ENCODE data around the gene HRG. TPM values are rescaled to one million over a fixed set of nuclear protein-coding genes. Genes with fewer than 3 reads are reported as not detected.

The HRG gene
- total RNA-seq, 2 experiments from 2014 or later, result not detected

GRCh38 chr3:186642014-186642413 lies 23.8 kb upstream of the HRG start:
- CTCF ChIA-PET, result interaction anchor here (1.3 to 1.5 kb wide), 2 partner anchors 25 to 27 kb away, joined by 5 read pairs; no protein-coding TSS in a partner anchor
- Mint-ChIP-seq H3K27ac (no peak overlapping the region), H3K27me3 (peaks cover 27% of the 10 kb centered on the region), H3K4me3 (no peak overlapping the region), H3K36me3 (ENCODE audit: low read depth) (no peaks in the 10 kb centered on the region), H3K9me3 (no peaks in the 10 kb centered on the region), H3K4me1 (no peaks in the 10 kb centered on the region)
- POLR2A ChIA-PET, result no interaction called here
- DNase-seq, result no peak

GRCh38 chr3:186643493-186643892 lies 22.3 kb upstream of the HRG start:
- no peaks in the 10 kb centered on the region for H3K9me3 Mint-ChIP-seq
- POLR2A ChIA-PET, result no interaction called here
- H3K36me3 Mint-ChIP-seq (ENCODE audit: low read depth), result no peaks in the 10 kb centered on the region
- CTCF ChIA-PET, result interaction anchor here (0.6 to 0.8 kb wide), 3 partner anchors 9 to 122 kb away, joined by 3 to 4 read pairs (median 3); no protein-coding TSS in a partner anchor
- DNase-seq, result no peak
- H3K4me3 Mint-ChIP-seq, result no peak overlapping the region
- peaks cover 31% of the 10 kb centered on the region for H3K27me3 Mint-ChIP-seq
- H3K4me1 Mint-ChIP-seq, result no peaks in the 10 kb centered on the region
- no peak overlapping the region for H3K27ac Mint-ChIP-seq

GRCh38 chr3:186644683-186645082 lies 21.1 kb upstream of the HRG start:
- POLR2A ChIA-PET, result no interaction called here
- no peak for DNase-seq
- Mint-ChIP-seq H3K4me1 (no peaks in the 10 kb centered on the region), H3K9me3 (no peaks in the 10 kb centered on the region), H3K4me3 (no peak overlapping the region), H3K36me3 (ENCODE audit: low read depth) (no peaks in the 10 kb centered on the region), H3K27ac (no peak overlapping the region), H3K27me3 (peaks cover 31% of the 10 kb centered on the region)
- CTCF ChIA-PET, result interaction anchor here (1.2 kb wide), 1 partner anchor 28 kb away, joined by 3 read pairs; no protein-coding TSS in a partner anchor

- no peaks in the 10 kb centered on the region for H3K4me1 Mint-ChIP-seq
Observed at GRCh38 chr3:186646106-186646505, 19.7 kb upstream of the HRG start.

GRCh38 chr3:186646841-186647240 lies 19.0 kb upstream of the HRG start:
- ChIA-PET POLR2A (no interaction called here), CTCF (no interaction called here)
- no peak overlapping the region for H3K4me3 Mint-ChIP-seq
- no peak for DNase-seq
- no peaks in the 10 kb centered on the region for H3K9me3 Mint-ChIP-seq
- peaks cover 27% of the 10 kb centered on the region for H3K27me3 Mint-ChIP-seq
- no peaks in the 10 kb centered on the region for H3K36me3 Mint-ChIP-seq (ENCODE audit: low read depth)
- H3K27ac Mint-ChIP-seq, result no peak overlapping the region
- no peaks in the 10 kb centered on the region for H3K4me1 Mint-ChIP-seq

More at GRCh38 chr3:186646106-186646505, 19.7 kb upstream of the HRG start:
- H3K27ac Mint-ChIP-seq, result no peak overlapping the region
- CTCF ChIA-PET, result no interaction called here
- POLR2A ChIA-PET, result no interaction called here
- H3K27me3 Mint-ChIP-seq, result peaks cover 29% of the 10 kb centered on the region
- H3K9me3 Mint-ChIP-seq, result no peaks in the 10 kb centered on the region
- H3K4me3 Mint-ChIP-seq, result no peak overlapping the region
- no peak for DNase-seq
- H3K36me3 Mint-ChIP-seq (ENCODE audit: low read depth), result no peaks in the 10 kb centered on the region

- no peak for DNase-seq
- Mint-ChIP-seq H3K4me3 (no peak overlapping the region), H3K36me3 (ENCODE audit: low read depth) (no peaks in the 10 kb centered on the region), H3K4me1 (no peaks in the 10 kb centered on the region), H3K27me3 (peaks cover 16% of the 10 kb centered on the region), H3K9me3 (no peaks in the 10 kb centered on the region), H3K27ac (no peak overlapping the region)
- ChIA-PET CTCF (interaction anchor here (1.1 to 1.8 kb wide), 2 partner anchors 15 to 32 kb away, joined by 3 to 4 read pairs; no protein-coding TSS in a partner anchor), POLR2A (no interaction called here)
Observed at GRCh38 chr3:186648851-186649250, 17.0 kb upstream of the HRG start.

- Mint-ChIP-seq H3K9me3 (no peaks in the 10 kb centered on the region), H3K4me3 (no peak overlapping the region), H3K36me3 (ENCODE audit: low read depth) (no peaks in the 10 kb centered on the region), H3K27ac (no peak overlapping the region), H3K27me3 (peaks cover 25% of the 10 kb centered on the region), H3K4me1 (no peaks in the 10 kb centered on the region)
- DNase-seq, result no peak
- ChIA-PET POLR2A (no interaction called here), CTCF (interaction anchor here (1.9 kb wide), 1 partner anchor 8 kb away, joined by 4 read pairs; no protein-coding TSS in a partner anchor)
Observed at GRCh38 chr3:186651678-186652215, 14.1 kb upstream of the HRG start.

- Mint-ChIP-seq H3K27ac (no peak overlapping the region), H3K4me3 (no peak overlapping the region), H3K4me1 (no peaks in the 10 kb centered on the region), H3K27me3 (peaks cover 32% of the 10 kb centered on the region), H3K9me3 (no peaks in the 10 kb centered on the region), H3K36me3 (ENCODE audit: low read depth) (no peaks in the 10 kb centered on the region)
- POLR2A ChIA-PET, result no interaction called here
- CTCF ChIA-PET, result interaction anchor here (1.9 kb wide), 1 partner anchor 10 kb away, joined by 4 read pairs; no protein-coding TSS in a partner anchor
- no peak for DNase-seq
Observed at GRCh38 chr3:186653080-186653707, 12.6 kb upstream of the HRG start.

GRCh38 chr3:186653984-186654383 lies 11.8 kb upstream of the HRG start:
- H3K27ac Mint-ChIP-seq, result no peak overlapping the region
- peaks cover 30% of the 10 kb centered on the region for H3K27me3 Mint-ChIP-seq
- DNase-seq, result no peak
- no peaks in the 10 kb centered on the region for H3K9me3 Mint-ChIP-seq
- H3K36me3 Mint-ChIP-seq (ENCODE audit: low read depth), result no peaks in the 10 kb centered on the region
- no peaks in the 10 kb centered on the region for H3K4me1 Mint-ChIP-seq
- POLR2A ChIA-PET, result no interaction called here
- H3K4me3 Mint-ChIP-seq, result no peak overlapping the region
- CTCF ChIA-PET, result no interaction called here

- Mint-ChIP-seq H3K27me3 (peaks cover 5% of the 10 kb centered on the region), H3K36me3 (ENCODE audit: low read depth) (no peaks in the 10 kb centered on the region), H3K9me3 (no peaks in the 10 kb centered on the region), H3K27ac (no peak overlapping the region), H3K4me1 (peaks cover 4% of the 10 kb centered on the region), H3K4me3 (no peak overlapping the region)
- POLR2A ChIA-PET, result no interaction called here
- no peak for DNase-seq
- CTCF ChIA-PET, result interaction anchor here (1.1 to 1.2 kb wide), 2 partner anchors 14 to 46 kb away, joined by 3 to 4 read pairs; no protein-coding TSS in a partner anchor
Observed at GRCh38 chr3:186663361-186664118, 2.3 kb upstream of the HRG start.

- Mint-ChIP-seq H3K4me3 (no peak overlapping the region), H3K27ac (no peak overlapping the region), H3K36me3 (ENCODE audit: low read depth) (no peaks in the 10 kb centered on the region), H3K27me3 (peaks cover 5% of the 10 kb centered on the region), H3K9me3 (no peaks in the 10 kb centered on the region), H3K4me1 (peaks cover 4% of the 10 kb centered on the region)
- no peak for DNase-seq
- ChIA-PET POLR2A (no interaction called here), CTCF (interaction anchor here (1.1 to 1.2 kb wide), 2 partner anchors 14 to 45 kb away, joined by 3 to 4 read pairs; no protein-coding TSS in a partner anchor)
Observed at GRCh38 chr3:186664119-186664495, 1.7 kb upstream of the HRG start.

- H3K36me3 Mint-ChIP-seq (ENCODE audit: low read depth), result no peaks in the 10 kb centered on the region
- no peaks in the 10 kb centered on the region for H3K9me3 Mint-ChIP-seq
- peaks cover 5% of the 10 kb centered on the region for H3K27me3 Mint-ChIP-seq
- peaks cover 8% of the 10 kb centered on the region for H3K4me1 Mint-ChIP-seq
- ChIA-PET CTCF (interaction anchor here (1.1 to 1.2 kb wide), 2 partner anchors 15 to 45 kb away, joined by 3 to 4 read pairs; no protein-coding TSS in a partner anchor), POLR2A (no interaction called here)
- no peak for DNase-seq
- no peak overlapping the region for H3K4me3 Mint-ChIP-seq
- H3K27ac Mint-ChIP-seq, result no peak overlapping the region
Observed at GRCh38 chr3:186664506-186664905, 1.3 kb upstream of the HRG start.

GRCh38 chr3:186668426-186668825 lies 2.6 kb downstream of the HRG start:
- CTCF ChIA-PET, result interaction anchor here (0.7 kb wide), 1 partner anchor 51 kb away, joined by 3 read pairs; no protein-coding TSS in a partner anchor
- Mint-ChIP-seq H3K4me3 (no peak overlapping the region), H3K27ac (no peak overlapping the region), H3K36me3 (ENCODE audit: low read depth) (no peaks in the 10 kb centered on the region), H3K9me3 (no peaks in the 10 kb centered on the region), H3K27me3 (peaks cover 8% of the 10 kb centered on the region), H3K4me1 (peaks cover 17% of the 10 kb centered on the region)
- DNase-seq, result no peak
- POLR2A ChIA-PET, result no interaction called here
